HG03097 (cell line): ENCODE measurements around the gene VILL.

Experiments
- ATAC-seq: cut with Tn5 transposase; IDR thresholded peaks from one replicate; pipeline ENCODE4 v1.9.1; 2021; ENCODE audit not compliant: unreplicated experiment, low FRiP score

VILL gene

GRCh38 chr3:37997791-37998370 is 7.3 kb downstream of the VILL start:
- no peak for ATAC-seq

DNA sequence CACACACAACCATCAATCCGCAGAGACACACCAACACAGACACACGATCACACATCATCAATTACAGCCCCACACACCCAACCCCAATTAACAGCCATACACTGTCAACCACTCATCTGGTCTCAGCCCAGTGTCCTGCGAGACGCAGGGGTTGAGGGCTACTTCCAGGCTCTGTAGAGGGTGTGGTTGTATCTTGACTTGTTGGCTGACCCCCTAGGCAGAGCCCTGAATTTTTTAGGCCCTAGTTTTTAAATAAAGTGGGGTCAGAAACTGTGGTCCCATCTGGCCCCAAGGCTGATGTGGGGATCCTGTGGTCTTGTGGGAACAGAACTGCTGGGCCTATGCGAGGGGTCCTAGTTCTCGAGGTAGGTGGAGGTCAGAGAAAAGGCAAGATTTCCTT is 9.2 kb downstream of the VILL start:
- no peak for ATAC-seq

- no peak for ATAC-seq
Measured at GRCh38 chr3:38000242-38000916, 9.8 kb downstream of the VILL start.

GRCh38 chr3:38000965-38001455 is 10.4 kb downstream of the VILL start:
- no peak for ATAC-seq

- no peak for ATAC-seq
Measured at GRCh38 chr3:38001456-38002081, 11.0 kb downstream of the VILL start.

DNA sequence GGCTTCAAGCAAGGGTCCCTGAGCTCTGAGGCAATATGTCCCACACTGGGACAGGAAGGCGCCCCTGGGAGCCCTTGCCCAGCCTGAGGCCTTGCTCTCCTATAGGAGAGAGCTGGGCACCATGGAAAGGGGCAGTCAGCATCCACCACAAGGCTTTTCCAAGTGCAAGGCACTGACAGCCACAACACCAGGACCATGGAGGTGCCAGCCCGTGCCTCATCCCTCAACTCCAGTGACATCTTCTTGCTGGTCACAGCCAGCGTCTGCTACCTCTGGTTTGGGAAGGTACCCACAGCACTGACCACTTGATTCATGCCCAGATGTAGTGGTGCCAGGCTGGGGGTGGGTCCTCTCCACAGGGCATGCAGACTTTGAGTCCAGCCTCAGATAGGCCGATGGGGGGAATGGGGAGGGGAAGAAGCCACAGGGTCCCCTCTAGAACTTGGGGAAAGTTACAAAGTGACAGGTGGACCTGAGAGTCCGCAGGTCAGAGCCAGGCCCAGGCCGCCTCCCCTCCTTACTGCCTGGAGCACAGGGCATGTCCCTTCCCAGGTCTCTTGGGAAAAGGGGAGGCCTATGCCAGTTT is 11.8 kb downstream of the VILL start:
- ATAC-seq, result no peak

GRCh38 chr3:38002940-38003339 is 12.4 kb downstream of the VILL start:
- no peak for ATAC-seq

DNA sequence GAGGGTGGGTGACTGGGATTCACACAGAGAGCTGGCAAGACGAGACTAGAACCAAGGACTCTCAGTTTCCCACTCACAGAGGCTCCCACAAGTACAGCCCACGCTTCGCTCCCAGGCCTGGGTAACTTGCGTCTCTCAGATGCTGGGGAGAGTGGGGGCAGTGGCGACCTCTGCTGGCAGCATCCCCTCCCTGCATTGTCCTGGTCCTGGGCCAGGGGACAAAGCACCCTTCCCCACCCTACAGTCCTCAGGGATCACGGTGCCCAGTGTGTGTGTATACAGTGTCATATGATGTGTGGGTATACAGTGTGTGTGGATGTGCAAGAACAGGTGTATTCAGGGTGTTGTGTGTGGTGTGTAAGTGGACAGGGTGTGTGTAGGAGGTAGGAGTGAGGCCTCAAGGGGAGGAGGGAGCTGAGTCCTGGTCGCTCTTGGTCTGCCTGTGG is 12.8 kb downstream of the VILL start:
- ATAC-seq, result no peak

GRCh38 chr3:38003817-38004414 is 13.3 kb downstream of the VILL start:
- no peak for ATAC-seq

- no peak for ATAC-seq
Measured at GRCh38 chr3:38004415-38005075, 14.0 kb downstream of the VILL start.

DNA sequence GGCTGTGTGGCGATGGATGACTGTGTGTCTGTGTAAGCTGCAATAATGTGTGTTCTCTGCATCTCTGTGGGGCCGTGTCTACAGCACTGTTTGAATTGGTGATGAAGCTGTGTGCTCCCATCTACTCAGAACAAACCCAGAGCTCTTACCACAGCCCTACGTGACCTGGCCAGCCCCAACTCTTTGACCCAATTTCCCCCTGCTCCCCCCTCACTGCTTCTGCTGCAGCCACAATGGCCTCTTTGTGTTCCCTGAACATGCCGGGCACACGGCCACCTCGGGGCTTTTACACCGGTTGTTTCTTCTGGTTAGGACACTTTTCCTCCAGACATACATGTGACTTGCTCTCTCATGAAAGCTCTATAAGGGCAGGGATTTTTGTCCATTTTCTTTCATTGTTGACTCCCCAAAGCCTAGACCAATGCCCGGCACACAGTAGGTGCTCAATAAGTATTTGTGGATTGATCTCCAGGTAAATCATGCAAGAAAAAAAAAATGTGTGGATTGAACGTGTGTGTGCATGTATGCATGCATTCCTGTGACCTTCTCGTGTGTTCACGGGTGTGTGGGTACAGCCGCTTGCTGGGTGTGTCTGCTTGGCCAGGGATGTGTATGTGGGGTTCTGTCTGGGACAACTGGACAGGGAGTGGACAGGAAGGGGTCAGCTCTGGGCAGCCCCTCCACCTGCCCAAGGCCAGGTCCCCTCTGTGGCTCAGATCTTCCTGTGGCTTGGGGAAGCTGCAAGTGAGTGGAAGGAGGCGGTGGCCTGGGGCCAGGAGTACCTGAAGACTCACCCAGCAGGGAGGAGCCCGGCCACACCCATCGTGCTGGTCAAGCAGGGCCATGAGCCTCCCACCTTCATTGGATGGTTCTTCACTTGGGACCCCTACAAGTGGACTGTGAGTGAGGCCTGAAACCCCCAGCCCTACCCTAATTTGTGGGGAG is 14.8 kb downstream of the VILL start:
- no peak for ATAC-seq

GRCh38 chr3:38006031-38006430 is 15.4 kb downstream of the VILL start:
- ATAC-seq, result no peak

GRCh38 chr3:38006445-38006995 is 15.9 kb downstream of the VILL start:
- ATAC-seq, result no peak

DNA sequence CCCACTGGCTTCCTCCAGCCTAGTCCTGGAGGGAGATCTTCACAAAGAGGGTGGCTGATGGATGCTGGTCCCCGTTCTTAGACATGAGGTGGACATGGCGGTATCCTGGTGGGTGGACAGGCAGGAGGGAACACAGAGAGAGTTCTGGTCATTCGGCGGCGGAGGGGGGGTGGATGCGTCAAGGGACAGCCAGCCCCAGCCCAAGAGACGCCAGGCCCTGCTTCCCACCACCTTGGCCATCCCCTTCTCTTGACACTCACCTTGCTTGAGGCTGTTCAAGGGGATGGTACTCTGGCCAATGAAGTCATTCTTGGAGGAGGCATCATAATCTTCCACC is 17.1 kb downstream of the VILL start:
- ATAC-seq, result no peak

DNA sequence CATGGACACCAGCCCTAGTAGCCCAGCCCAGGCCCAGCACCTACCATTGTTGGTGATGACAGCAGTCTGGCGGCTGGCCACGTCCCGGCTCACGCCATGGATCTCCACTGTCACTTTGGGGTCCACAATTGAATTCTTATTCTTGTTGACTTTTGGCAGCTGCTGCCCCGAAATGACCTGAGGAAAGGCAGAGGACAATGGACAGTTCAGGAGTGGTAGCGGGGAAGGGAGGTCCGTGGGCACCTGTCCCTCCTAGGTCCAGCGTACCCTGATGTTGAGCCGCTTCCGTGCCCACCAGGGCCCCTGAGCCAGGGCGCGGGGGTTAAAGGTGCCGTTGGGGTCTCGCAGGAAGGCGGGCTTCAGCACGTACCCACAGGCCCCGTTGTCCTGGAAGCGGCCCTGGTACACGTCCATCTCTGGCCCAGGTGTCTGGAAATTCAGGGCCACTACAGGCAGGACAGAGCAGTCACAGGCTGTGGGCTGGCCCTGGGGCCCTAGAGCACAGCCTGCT is 17.7 kb downstream of the VILL start:
- no peak for ATAC-seq

GRCh38 chr3:38008971-38009580 is 18.5 kb downstream of the VILL start:
- no peak for ATAC-seq

DNA sequence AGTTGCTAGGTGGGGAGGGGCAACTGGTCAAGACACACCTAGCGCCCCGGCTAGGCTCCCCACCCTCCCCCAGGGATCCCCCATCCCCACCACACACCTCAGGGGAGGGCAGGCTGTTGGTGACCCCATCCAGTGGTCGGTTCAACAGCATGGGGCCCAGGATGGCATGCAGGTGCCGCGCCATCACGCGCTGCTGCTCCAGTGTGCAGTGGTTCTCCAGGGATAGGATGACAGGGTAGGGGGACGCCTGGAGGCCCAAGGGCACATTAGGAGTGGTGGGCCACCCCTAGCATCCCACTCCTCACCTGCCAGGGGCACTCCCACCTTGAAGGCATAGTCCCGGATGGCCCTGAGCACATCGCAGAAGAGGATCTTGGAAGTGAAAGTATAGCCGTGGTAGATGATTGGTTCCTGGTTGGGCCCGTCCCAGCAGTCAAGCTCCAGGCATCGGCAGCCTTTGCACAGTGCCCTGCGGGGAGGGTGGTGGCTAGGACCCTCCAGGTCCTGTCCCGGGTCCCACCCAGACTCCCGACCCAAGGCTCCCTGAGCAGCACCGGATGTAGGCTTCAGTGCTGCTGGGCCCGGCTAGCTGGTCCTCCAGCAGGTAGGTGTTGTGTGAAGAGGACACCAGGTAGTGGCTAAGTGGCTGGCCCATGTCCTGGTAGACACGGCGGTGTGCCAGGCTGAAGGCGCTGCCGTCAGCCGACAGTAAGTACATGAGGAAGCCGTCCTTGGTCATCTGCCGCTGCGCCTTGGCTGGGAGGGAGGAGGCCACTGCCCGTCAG is 19.4 kb downstream of the VILL start:
- ATAC-seq, result no peak

GRCh38 chr3:38011111-38011510 is 20.5 kb downstream of the VILL start:
- ATAC-seq, result no peak
